K562 (cell line): ENCODE data around the gene SH3RF1. TPM values are rescaled to one million over a fixed set of nuclear protein-coding genes. Genes with fewer than 3 reads are reported as not detected.

Experiments used
- ATAC-seq: fragments of 200-7000 bp; cut with Tn5 transposase; 3 replicates; pipeline ENCODE4 v1.9.1; 2020; ENCODE audit warnings: moderate library complexity
- BruUV-seq: library from RNA; stranded (reverse); fragments of 400-500 nt; replicated peaks from 2 replicates; lab custom pipeline; 2021; lab: Mats Ljungman, UMichigan
- CTCF ChIA-PET: fragments of 300-600 bp; formaldehyde crosslinking; extraction: SDS; loops from one replicate; lab custom pipeline; 2021; ENCODE audit warnings: low intra/inter-chr PET ratio; lab: Yijun Ruan, JAX
- POLR2A ChIA-PET: fragments of 300-600, 350-650 bp; sonication (Branson Sonifier 250); formaldehyde crosslinking; extraction: SDS; loops from one replicate; lab custom pipeline; 2021; ENCODE audit warnings: antibody characterized with exemption, inconsistent platforms; lab: Yijun Ruan, JAX
- DNase-seq, 4 experiments: peaks; one replicate each; pipeline versions ENCODE4 v3.0.0 to v3.0.0-alpha.2; 2011 to 2018; ENCODE audit warnings: low spot score in 3 of 4, mixed read lengths in 3 of 4; ENCODE audit errors: extremely low read depth in 1 of 4
- FAIRE-seq: peaks from 2 replicates; lab custom pipeline; 2011; peaks lifted over from hg19 to GRCh38; lab: Jason Lieb, UNC
- H2AFZ ChIP-seq: 2 replicates; pipeline ENCODE4 v1.6.0; 2011; ENCODE audit warnings: low read depth, low read length, control low read depth, inconsistent platforms
- H3K27ac ChIP-seq: fragments of 200-600 bp; 3 replicates; pipeline ENCODE4 v1.8.0; 2011; ENCODE audit warnings: low read depth, mild to moderate bottlenecking, control low read depth, inconsistent platforms, low read length, moderate library complexity, mixed read lengths; ENCODE audit errors: extremely low read depth
- H3K27me3 ChIP-seq, 2 experiments: fragments of 300-600 bp in 1 of 2; 2 replicates in 1 of 2; 3 replicates in 1 of 2; pipeline versions ENCODE4 v1.6.0 to v1.8.0; 2011; ENCODE audit warnings: inconsistent platforms in 2 of 2, low read length in 2 of 2, mild to moderate bottlenecking in 1 of 2, mixed read lengths in 1 of 2, moderate library complexity in 1 of 2; ENCODE audit not compliant: control insufficient read depth in 2 of 2, insufficient read depth in 2 of 2
- H3K36me3 ChIP-seq: fragments of 300-600 bp; 3 replicates; pipeline ENCODE4 v1.8.0; 2011; ENCODE audit warnings: mild to moderate bottlenecking, low read length, inconsistent platforms; ENCODE audit not compliant: control insufficient read depth, insufficient read depth
- H3K4me1 ChIP-seq, 2 experiments: fragments of 200-600 bp in 1 of 2; replicated peaks in 1 of 2; 2 replicates in 1 of 2; 3 replicates in 1 of 2; pipeline versions ENCODE4 v1.5.1 to v1.8.0; 2011; ENCODE audit warnings: inconsistent platforms in 2 of 2, low read length in 2 of 2, mild to moderate bottlenecking in 1 of 2, mixed read lengths in 1 of 2, moderate library complexity in 1 of 2; ENCODE audit not compliant: control insufficient read depth in 2 of 2, insufficient read depth in 2 of 2
- H3K4me2 ChIP-seq: 2 replicates; pipeline ENCODE4 v1.6.1; 2011; ENCODE audit warnings: low read length, control low read depth, inconsistent platforms, mixed read lengths; ENCODE audit not compliant: insufficient read depth
- H3K4me3 ChIP-seq: fragments of 200-600 bp; sonication (generic), shearing (Covaris generic); 2 replicates; pipeline ENCODE4 v1.5.1; 2016; ENCODE audit warnings: control low read depth, inconsistent platforms
- H3K79me2 ChIP-seq: fragments of 200-600 bp; 3 replicates; pipeline ENCODE4 v1.8.0; 2011; ENCODE audit warnings: low read length, inconsistent platforms; ENCODE audit not compliant: control insufficient read depth, insufficient read depth
- H3K9ac ChIP-seq, 2 experiments: 2 replicates each; pipeline versions ENCODE4 v1.6.0 to v1.6.1; 2011; ENCODE audit warnings: low read depth in 2 of 2, low read length in 2 of 2, control low read depth in 1 of 2, inconsistent platforms in 1 of 2, mild to moderate bottlenecking in 1 of 2, mixed read lengths in 1 of 2; ENCODE audit not compliant: insufficient read depth in 1 of 2
- H3K9me1 ChIP-seq: one replicate; pipeline ENCODE4 v1.6.0; 2011; ENCODE audit warnings: inconsistent platforms, mild to moderate bottlenecking, low read length, moderate library complexity; ENCODE audit not compliant: control insufficient read depth, insufficient read depth
- H3K9me3 ChIP-seq: replicated peaks from 2 replicates; pipeline ENCODE4 v1.5.1; 2011; ENCODE audit warnings: low read depth, low read length, inconsistent platforms; ENCODE audit not compliant: control insufficient read depth, insufficient read depth
- H4K20me1 ChIP-seq: replicated peaks from 2 replicates; pipeline ENCODE4 v1.6.1; 2011; ENCODE audit warnings: low read length, inconsistent platforms, mixed read lengths; ENCODE audit not compliant: control insufficient read depth, insufficient read depth
- ARID2 ChIP-seq: fragments of 450-650 bp; IDR thresholded peaks from 2 replicates; pipeline ENCODE4 v1.6.1; 2017; ENCODE audit warnings: antibody characterized with exemption, mild to moderate bottlenecking
- ATF4 ChIP-seq: fragments of 450-650 bp; formaldehyde crosslinking; IDR thresholded peaks from 2 replicates; pipeline ENCODE4 v1.4.0; 2022; ENCODE audit warnings: mild to moderate bottlenecking, moderate library complexity
- CBX3 ChIP-seq, 2 experiments: IDR thresholded peaks; 1 replicate in 1 of 2; 2 replicates in 1 of 2; pipeline ENCODE4 v1.6.1; 2012; ENCODE audit warnings: inconsistent platforms in 2 of 2, low read length in 2 of 2, borderline replicate concordance in 1 of 2, control low read depth in 1 of 2
- ETS2 ChIP-seq: IDR thresholded peaks from 2 replicates; pipeline ENCODE4 v1.6.1; 2016; ENCODE audit warnings: borderline replicate concordance, missing genetic modification characterization, mild to moderate bottlenecking, moderate library complexity, missing compliant biosample characterization; ENCODE audit not compliant: poor library complexity, severe bottlenecking
- KDM4B ChIP-seq, 2 experiments: fragments of 450-650 bp in 1 of 2; sonication (generic) in 1 of 2; IDR thresholded peaks; 2 replicates each; pipeline ENCODE4 v1.6.1; 2016 to 2017; ENCODE audit warnings: borderline replicate concordance in 2 of 2, antibody characterized with exemption in 1 of 2, low read depth in 1 of 2, mild to moderate bottlenecking in 1 of 2
- MBD2 ChIP-seq: sonication (generic); IDR thresholded peaks from 2 replicates; pipeline ENCODE4 v1.6.1; 2016; ENCODE audit warnings: low read depth, borderline replicate concordance
- MCM2 ChIP-seq: fragments of 450-650 bp; IDR thresholded peaks from 2 replicates; pipeline ENCODE4 v1.6.1; 2017; ENCODE audit warnings: low read depth, mild to moderate bottlenecking
- NCOA2 ChIP-seq, 2 experiments: fragments of 450-650 bp; IDR thresholded peaks; 2 replicates each; pipeline ENCODE4 v1.6.1; 2018; ENCODE audit warnings: mild to moderate bottlenecking in 2 of 2, moderate library complexity in 1 of 2; ENCODE audit not compliant: partially characterized antibody in 2 of 2
- PHTF2 ChIP-seq: fragments of 250-450 bp; sonication (Bioruptor Pico); IDR thresholded peaks from 2 replicates; pipeline ENCODE4 v1.5.0; 2021; ENCODE audit warnings: mild to moderate bottlenecking
- PRMT5 ChIP-seq: sonication (generic); formaldehyde crosslinking; IDR thresholded peaks from 2 replicates; pipeline ENCODE4 v1.5.0; 2020; ENCODE audit warnings: missing genetic modification reagents
- SMARCC2 ChIP-seq: fragments of 450-650 bp; IDR thresholded peaks from 2 replicates; pipeline ENCODE4 v1.6.1; 2017; ENCODE audit warnings: antibody characterized with exemption, moderate library complexity, mild to moderate bottlenecking, low read depth
- TEAD1 ChIP-seq, 2 experiments: fragments of 450-650 bp in 1 of 2; sonication (generic) in 1 of 2; formaldehyde crosslinking; IDR thresholded peaks; 2 replicates each; pipeline versions ENCODE4 v1.4.0 to v1.8.0; 2020 to 2022; ENCODE audit warnings: mild to moderate bottlenecking in 2 of 2, missing genetic modification reagents in 1 of 2
- ZBTB43 ChIP-seq: sonication (generic); formaldehyde crosslinking; IDR thresholded peaks from 2 replicates; pipeline ENCODE4 v1.8.0; 2023; ENCODE audit warnings: mild to moderate bottlenecking, missing genetic modification reagents
- ZNF184 ChIP-seq: sonication (generic); formaldehyde crosslinking; IDR thresholded peaks from 2 replicates; pipeline ENCODE4 v1.5.0; 2020; ENCODE audit warnings: missing genetic modification reagents
- ZNF197 ChIP-seq: fragments of 200-800 bp; sonication (Bioruptor generic); IDR thresholded peaks from 2 replicates; pipeline ENCODE4 v1.6.1; 2016; ENCODE audit warnings: low read depth, missing genetic modification characterization, missing compliant biosample characterization
- ZNF23 ChIP-seq: fragments of 250-450 bp; sonication (Bioruptor Pico); IDR thresholded peaks from 2 replicates; pipeline ENCODE4 v1.4.0; 2020; ENCODE audit warnings: mild to moderate bottlenecking
- ZNF408 ChIP-seq: fragments of 250-450 bp; sonication (Bioruptor Pico); IDR thresholded peaks from 2 replicates; pipeline ENCODE4 v1.4.0; 2020; ENCODE audit warnings: low read depth, mild to moderate bottlenecking, moderate library complexity
- ZNF717 ChIP-seq: fragments of 250-450 bp; sonication (Bioruptor Pico); IDR thresholded peaks from 2 replicates; pipeline ENCODE4 v1.5.0; 2021
- WGBS: fragments of 100-300 bp; shearing (Covaris generic); methylation state at CpG from one replicate; pipeline ENCODE4 v1.1.6; 2016; ENCODE audit warnings: low coverage, mixed read lengths; ENCODE audit not compliant: insufficient coverage; ENCODE audit errors: missing lambda C conversion rate; 5-methylcytosine and 5-hydroxymethylcytosine counted together
- in situ Hi-C: fragments of 300-500 bp; cut with MboI; formaldehyde crosslinking; loops from 4 replicates; pipeline ENCODE4 v1.15.0; 2018; ENCODE audit warnings: inconsistent platforms, mixed read lengths
- intact Hi-C: fragments of 100-400 bp; cut with micrococcal nuclease; formaldehyde crosslinking; loops from 2 replicates; pipeline ENCODE4 v1.14.2; 2022
- polyA plus RNA-seq, 8 experiments: library from polyadenylated mRNA; depleted of rRNA in 4 of 8; stranded (reverse) in 5 of 8; unstranded in 3 of 8; fragments of >200 nt; fragmentation: Nextera tagmentation in 2 of 8; fragmentation: Illumina TruSeq in 1 of 8; extraction: Ambion mirVana in 2 of 8; extraction: Trizol in 1 of 8; gene quantifications; 2 replicates each; pipeline versions ENCODE4 v1.2.1 to v1.2.3, GENCODE V29; 2011 to 2014; ENCODE audit warnings: inconsistent platforms in 1 of 8, missing spikeins in 1 of 8
- total RNA-seq, 7 experiments: library from RNA; depleted of rRNA in 6 of 7; stranded (reverse); fragments of >200 nt in 6 of 7; fragmentation: Illumina TruSeq in 2 of 7; extraction: Trizol in 2 of 7; gene quantifications; 2 replicates each; pipeline versions ENCODE4 v1.2.1 to v1.2.3, GENCODE V29; 2011 to 2021; ENCODE audit warnings: low replicate concordance in 1 of 7

The SH3RF1 gene
- total and polyA plus RNA-seq, 9 of the 15 experiments (the other 6 are each of a cell fraction or from before 2014, with no cell fraction given), result 0.04 to 0.16 (median 0.11) TPM; not detected in 6

- TF ChIP-seq TEAD1 (CRISPR knock-in tag; IDR thresholded peaks at IDR 0.05) (no peak), NCOA2 (IDR thresholded peaks at IDR 0.05; ENCODE audit: partially characterized antibody in 2 of 2) (no peak), ZBTB43 (CRISPR knock-in tag) (no peak), ETS2 (tag) (no peak), MCM2 (no peak), ZNF23 (CRISPR knock-in tag) (no peak)
Observed at GRCh38 chr4:169205075-169205743, 65.5 kb downstream of the SH3RF1 start (continued).

- no peaks in the 10 kb centered on the region for H3K79me2 ChIP-seq
- no peaks in the 10 kb centered on the region for H3K9me3 ChIP-seq
- no peaks in the 10 kb centered on the region for H4K20me1 ChIP-seq
- no peak overlapping the region for H2AFZ ChIP-seq
- FAIRE-seq, result no peak
- ChIA-PET POLR2A (no interaction called here), CTCF (no interaction called here)
- no peak overlapping the region for H3K4me2 ChIP-seq
- no peak for DNase-seq
- no peaks in the 10 kb centered on the region for H3K36me3 ChIP-seq
- H3K27ac ChIP-seq, result no peak overlapping the region
- in situ Hi-C loops, result no loop called here
- WGBS, result 0% methylated on average over 6 of the region's 6 CpGs
- intact Hi-C loops, result no loop called here
- no peak overlapping the region for H3K9ac ChIP-seq
- TF ChIP-seq CBX3 (IDR thresholded peaks at IDR 0.05; ENCODE audit: borderline replicate concordance in 1 of 2, low read length in 2 of 2) (no peak), ZNF197 (CRISPR knock-in tag) (no peak), PRMT5 (no peak), ATF4 (CRISPR knock-in tag) (no peak), ZNF717 (CRISPR knock-in tag) (no peak), SMARCC2 (no peak), KDM4B (IDR thresholded peaks at IDR 0.05; ENCODE audit: borderline replicate concordance in 2 of 2, low read depth in 1 of 2) (no peak), PHTF2 (CRISPR knock-in tag) (no peak), ARID2 (no peak), ZNF184 (no peak), MBD2 (no peak), ZNF408 (no peak)
- H3K4me1 ChIP-seq, result no peaks in the 10 kb centered on the region
- no peak overlapping the region for H3K4me3 ChIP-seq
- BruUV-seq, result no TSS peak
- ATAC-seq, result no peak
- no peaks in the 10 kb centered on the region for H3K27me3 ChIP-seq
- no peaks in the 10 kb centered on the region for H3K9me1 ChIP-seq
Observed at GRCh38 chr4:169203891-169204290, 66.9 kb downstream of the SH3RF1 start.
